Motor neuron (in vitro differentiated cells): ENCODE measurements around the gene SAMD15. TPM values are rescaled to one million over a fixed set of nuclear protein-coding genes. Genes with fewer than 3 reads are reported as not detected.
A peak's percentile ranks its signal among the peaks of the same experiment; 100 is the strongest.
"Not testable (repeated sequence)": the region's sequence is repeated elsewhere in the genome, so short reads cannot be mapped to it uniquely, and the experiment has no call there.

ENCODE experiments used
- ATAC-seq, 8 experiments: fragments of 200-7000 bp; cut with Tn5 transposase; replicated peaks in 6 of 8; 2 replicates each; pipeline ENCODE4 v1.8.0; 2021; ENCODE audit warnings: mild to moderate bottlenecking in 8 of 8, moderate library complexity in 8 of 8
- H3K27ac ChIP-seq, 2 donors: fragments of 250-450 bp; sonication (Bioruptor Pico); 2 replicates each; pipeline ENCODE4 v1.9.0; 2021; ENCODE audit warnings: antibody characterized with exemption in 2 of 2, mild to moderate bottlenecking in 2 of 2, moderate library complexity in 1 of 2
- H3K4me1 ChIP-seq, 2 donors: fragments of 250-450 bp; sonication (Bioruptor Pico); replicated peaks in 1 of 2; 2 replicates each; pipeline ENCODE4 v1.6.1; 2021; ENCODE audit warnings: antibody characterized with exemption in 2 of 2, mild to moderate bottlenecking in 2 of 2, moderate library complexity in 1 of 2
- H3K4me3 ChIP-seq, 5 donors: fragments of 250-450 bp; sonication (Bioruptor Pico); 2 replicates each; pipeline ENCODE4 v1.9.0; 2021; ENCODE audit warnings: antibody characterized with exemption in 5 of 5, mild to moderate bottlenecking in 5 of 5, moderate library complexity in 4 of 5
- WGBS, 10 experiments: fragments of 450-650 bp; shearing (Covaris generic); methylation state at CpG; one replicate each; pipeline ENCODE4 v1.0.0; 2022; 5-methylcytosine and 5-hydroxymethylcytosine counted together
- in situ Hi-C, 9 experiments: fragments of 400-800 bp; cut with MboI; loops; one replicate each; pipeline ENCODE4 v1.15.0; 2021; ENCODE audit warnings: low sequenced_read_pairs in 9 of 9, low pct_unique_long_range_greater_than_20kb in 2 of 9; ENCODE audit not compliant: unreplicated experiment in 9 of 9
- total RNA-seq, 8 experiments: library from RNA; unstranded; fragments of 300-600 nt; gene quantifications; 2 replicates each; pipeline versions ENCODE4 v1.2.3 to v1.2.4, GENCODE V29; 2022

SAMD15 gene
- 10 to 100 TPM in 1 of 8 experiments, 1 to 10 TPM in 7; 1.2 to 12.8 (median 3.4) TPM for total RNA-seq

DNA sequence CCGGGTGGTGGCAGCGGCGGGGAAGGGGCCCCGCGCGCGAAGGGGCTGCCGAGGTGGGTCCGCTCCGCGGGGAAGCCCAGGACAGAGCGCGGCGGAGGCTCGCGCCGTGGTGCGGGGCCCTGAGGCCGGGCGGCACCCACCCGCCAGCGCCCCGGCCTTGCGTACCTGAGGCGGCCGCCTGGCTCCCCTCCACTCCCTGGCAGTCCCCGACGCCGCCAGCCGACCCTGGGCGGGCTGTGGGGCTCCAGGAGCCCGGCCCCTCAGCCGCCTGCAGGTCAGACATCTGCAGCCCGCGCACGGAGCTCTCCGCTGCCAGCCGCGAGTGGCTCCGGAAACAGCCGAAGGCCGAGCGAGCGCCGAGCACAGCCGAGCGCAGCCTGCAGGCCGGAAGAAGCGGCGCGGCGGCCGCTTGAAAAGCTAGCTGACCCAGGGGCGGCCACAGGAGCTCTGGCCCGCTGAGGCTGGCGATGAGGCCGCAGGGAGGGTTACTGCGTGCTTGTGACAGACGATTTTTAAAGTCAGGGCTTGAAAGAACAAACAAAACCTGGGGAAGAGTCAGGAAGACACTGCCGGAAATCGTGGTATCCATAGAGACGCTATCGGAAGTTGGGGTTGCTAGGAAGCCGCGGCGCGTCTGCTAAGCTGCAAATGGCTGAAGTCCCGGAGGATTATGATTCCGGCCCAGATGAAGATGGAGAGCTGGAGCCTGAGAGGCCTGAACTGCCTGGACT lies at the start of gene SAMD15, which contains the start of gene TMED8:
Gene SAMD15, plus strand, starts transcription at position 609 of the 731 bp plus-strand sequence. Its CDS starts 40 bp downstream, at position 649.
Gene TMED8, minus strand, starts transcription at position 324 of the 731 bp plus-strand sequence. Its CDS starts 41 bp downstream, at position 283.
- Histone ChIP-seq H3K27ac (peak within 1 kb of the TSS; percentile 83), H3K4me3 (peak within 1 kb of the TSS; percentile 84 to 96 (median 91)), H3K4me1 (peaks cover 11 to 20% of the 10 kb centered on the region in 2 donors)
- in situ Hi-C loops, result no loop called here
- WGBS, 10 experiments, result 0 to 5% (median 0%) methylated on average over 1 to 20 of the region's 69 CpGs; no CpG with 5 or more reads in 1 of the 10 experiments
- peak; percentile 95 to 99 (median 97) for ATAC-seq

DNA sequence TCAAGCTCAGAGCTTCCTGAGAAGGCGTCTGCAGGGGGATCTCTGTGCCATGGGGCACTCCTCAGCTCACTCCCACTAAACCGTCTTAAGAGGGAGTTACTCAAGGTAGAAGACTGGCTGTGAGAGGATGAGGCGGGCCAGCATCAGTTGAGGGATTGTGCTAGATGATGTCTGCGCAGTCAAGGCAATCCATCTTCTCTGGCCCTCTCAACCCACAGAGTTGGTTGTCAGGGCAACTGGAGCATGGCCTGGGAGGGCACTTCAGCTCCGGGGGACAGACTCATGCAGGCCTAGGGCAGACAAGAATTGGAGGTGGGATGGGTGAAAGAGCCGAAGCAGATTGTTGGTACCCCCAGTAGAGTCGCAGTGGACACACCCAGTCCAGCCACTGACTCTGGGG lies 47.3 kb upstream of the SAMD15 start:
- 0 to 100% (median 80%) methylated on average over 1 to 3 of the region's 7 CpGs; no CpG with 5 or more reads in 1 of the 10 experiments for WGBS, 10 experiments
- Histone ChIP-seq H3K4me3 (no peak overlapping the region), H3K4me1 (peaks cover 12 to 16% of the 10 kb centered on the region in 2 donors), H3K27ac (peak overlapping the region; percentile 7 to 34)
- ATAC-seq, result peak in 5 of 8 experiments; percentile 79 to 87 (median 80)
- in situ Hi-C loops, result no loop called here

DNA sequence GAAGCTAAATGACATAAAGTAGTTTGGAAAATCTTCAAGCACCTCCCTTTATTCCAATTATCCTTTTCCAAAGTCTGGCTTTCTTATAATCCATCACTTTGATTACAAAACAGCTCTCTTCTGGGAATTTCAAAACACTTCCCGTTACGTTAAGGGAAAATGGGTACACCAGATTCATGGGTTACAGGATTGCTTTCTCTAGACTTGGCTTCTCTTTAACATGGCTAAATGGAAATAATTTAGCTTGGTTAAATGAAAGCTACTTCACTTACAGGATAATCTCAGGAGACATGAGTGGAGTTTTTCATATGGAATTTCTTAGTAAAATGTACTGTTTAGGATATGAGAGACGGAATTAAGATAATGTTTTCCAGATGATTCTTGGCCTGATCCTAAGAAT lies 41.6 kb upstream of the SAMD15 start:
- 60 to 100% (median 93%) methylated on average over 1 to 3 of the region's 3 CpGs; no CpG with 5 or more reads in 1 of the 10 experiments for WGBS, 10 experiments
- no peak for ATAC-seq
- Histone ChIP-seq H3K4me3 (no peak overlapping the region), H3K4me1 (no peaks in the 10 kb centered on the region), H3K27ac (no peak overlapping the region)
- in situ Hi-C loops, result no loop called here

DNA sequence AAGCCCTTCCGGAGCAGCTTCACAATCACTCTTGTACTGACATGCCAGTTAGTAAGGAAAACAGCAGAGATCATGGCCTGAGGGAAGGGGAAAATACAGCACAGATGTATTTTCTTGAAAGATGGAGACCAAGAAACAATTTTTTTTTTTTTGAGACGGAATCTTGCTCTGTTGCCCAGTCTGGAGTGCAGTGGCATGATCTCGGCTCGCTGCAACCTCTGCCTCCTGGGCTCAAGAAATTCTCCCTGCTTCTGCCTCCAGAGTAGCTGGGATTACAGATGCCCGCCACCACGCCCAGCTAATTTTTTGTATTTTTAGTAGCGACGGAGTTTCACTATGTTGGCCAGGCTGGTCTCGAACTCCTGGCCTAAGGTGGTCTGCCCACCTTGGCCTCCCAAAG lies 39.9 kb upstream of the SAMD15 start:
- H3K27ac ChIP-seq, H3K4me3 ChIP-seq, in situ Hi-C loops, H3K4me1 ChIP-seq, ATAC-seq: not testable (repeated sequence)
- 89 to 100% (median 99%) methylated on average over 1 to 5 of the region's 9 CpGs; no CpG with 5 or more reads in 4 of the 10 experiments for WGBS, 10 experiments

GRCh38 chr14:77337880-77338279 lies 39.3 kb upstream of the SAMD15 start:
- Histone ChIP-seq H3K27ac (no peak overlapping the region), H3K4me3 (no peak overlapping the region), H3K4me1 (no peaks in the 10 kb centered on the region)
- 78 to 100% (median 89%) methylated on average over 1 to 3 of the region's 3 CpGs for WGBS, 10 experiments
- no peak for ATAC-seq
- in situ Hi-C loops, result no loop called here

GRCh38 chr14:77338302-77338701 lies 38.9 kb upstream of the SAMD15 start:
- no peak for ATAC-seq
- 60 to 100% (median 90%) methylated on average over 1 to 2 of the region's 2 CpGs; no CpG with 5 or more reads in 3 of the 10 experiments for WGBS, 10 experiments
- Histone ChIP-seq H3K27ac (no peak overlapping the region), H3K4me1 (no peaks in the 10 kb centered on the region), H3K4me3 (no peak overlapping the region)
- in situ Hi-C loops, result no loop called here

DNA sequence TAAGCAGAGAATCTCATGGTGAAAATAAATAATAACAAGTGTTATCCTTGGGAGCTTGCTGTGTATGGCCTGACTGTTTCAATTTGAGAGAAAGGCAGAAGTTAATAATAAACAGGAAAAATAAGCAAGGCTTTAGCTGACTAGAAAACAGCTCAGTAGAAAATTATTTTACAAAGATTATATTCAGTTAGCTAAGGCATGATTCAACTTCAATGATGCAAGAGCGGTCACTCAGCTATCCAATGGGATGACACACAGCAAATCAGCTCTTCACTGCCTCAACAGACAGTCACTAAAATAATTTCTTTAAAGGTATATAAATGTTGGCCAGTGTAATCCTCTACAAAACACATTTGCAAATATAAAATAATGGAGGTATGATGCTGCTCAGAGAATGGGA lies 37.8 kb upstream of the SAMD15 start:
- Histone ChIP-seq H3K4me1 (no peaks in the 10 kb centered on the region), H3K27ac (no peak overlapping the region), H3K4me3 (no peak overlapping the region)
- in situ Hi-C loops, result no loop called here
- 100% methylated on average over 1 of the region's 1 CpG; no CpG with 5 or more reads in 2 of the 10 experiments for WGBS, 10 experiments
- peak in 1 of 8 experiments; percentile 41 for ATAC-seq

GRCh38 chr14:77340389-77340788 lies 36.8 kb upstream of the SAMD15 start:
- in situ Hi-C loops, result no loop called here
- ATAC-seq, result no peak
- Histone ChIP-seq H3K27ac (no peak overlapping the region), H3K4me3 (no peak overlapping the region), H3K4me1 (no peaks in the 10 kb centered on the region)
- 48 to 100% (median 90%) methylated on average over 1 to 4 of the region's 4 CpGs; no CpG with 5 or more reads in 3 of the 10 experiments for WGBS, 10 experiments

GRCh38 chr14:77342726-77343397 lies 34.3 kb upstream of the SAMD15 start:
- H3K4me1 ChIP-seq, result no peaks in the 10 kb centered on the region
- H3K27ac ChIP-seq, result no peak overlapping the region
- in situ Hi-C loops, result no loop called here
- WGBS, 10 experiments, result 82 to 100% (median 92%) methylated on average over 1 to 8 of the region's 10 CpGs; no CpG with 5 or more reads in 1 of the 10 experiments
- no peak overlapping the region for H3K4me3 ChIP-seq
- ATAC-seq, result peak in 3 of 8 experiments; percentile 22 to 46 (median 25)

GRCh38 chr14:77343662-77344061 lies 33.5 kb upstream of the SAMD15 start:
- Histone ChIP-seq H3K27ac (no peak overlapping the region), H3K4me1 (no peaks in the 10 kb centered on the region), H3K4me3 (no peak overlapping the region)
- peak in 3 of 8 experiments; percentile 81 to 88 (median 86) for ATAC-seq
- 0 to 93% (median 41%) methylated on average over 1 to 2 of the region's 2 CpGs; no CpG with 5 or more reads in 1 of the 10 experiments for WGBS, 10 experiments
- in situ Hi-C loops, result no loop called here

DNA sequence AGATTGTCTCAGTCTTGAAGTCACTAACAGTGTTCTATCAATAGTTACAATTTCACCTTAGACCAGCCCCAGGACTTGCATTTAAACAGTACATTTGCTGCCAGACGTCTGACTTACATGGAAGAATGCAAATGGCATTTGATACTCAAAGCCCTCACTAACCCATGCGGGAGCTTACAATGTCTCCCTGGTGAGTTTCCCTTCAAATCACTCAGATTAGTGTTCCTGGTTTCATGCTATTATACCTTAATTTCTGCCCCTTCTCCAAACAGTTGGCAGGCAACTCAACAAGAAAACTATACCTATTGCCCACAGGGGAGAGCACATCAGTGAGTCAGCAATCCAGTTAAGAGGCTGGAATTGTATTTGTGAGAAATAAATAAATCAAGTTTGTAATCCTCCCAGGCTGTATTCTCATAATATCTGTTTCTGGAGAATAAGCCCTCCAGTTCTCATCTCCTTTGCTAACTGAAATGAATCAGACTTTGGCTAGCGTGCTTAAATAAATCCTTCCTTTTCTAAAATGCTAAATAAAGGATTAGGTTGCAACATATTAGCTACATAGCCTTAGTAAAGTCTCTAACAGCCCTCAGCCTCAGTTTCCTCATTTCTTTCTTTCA lies 32.7 kb upstream of the SAMD15 start:
- in situ Hi-C loops, result no loop called here
- peak in 5 of 8 experiments; percentile 16 to 80 (median 40) for ATAC-seq
- no peaks in the 10 kb centered on the region for H3K4me1 ChIP-seq
- H3K27ac ChIP-seq, result no peak overlapping the region
- WGBS, 10 experiments, result 0 to 100% (median 75%) methylated on average over 1 to 3 of the region's 3 CpGs; no CpG with 5 or more reads in 1 of the 10 experiments
- no peak overlapping the region for H3K4me3 ChIP-seq

DNA sequence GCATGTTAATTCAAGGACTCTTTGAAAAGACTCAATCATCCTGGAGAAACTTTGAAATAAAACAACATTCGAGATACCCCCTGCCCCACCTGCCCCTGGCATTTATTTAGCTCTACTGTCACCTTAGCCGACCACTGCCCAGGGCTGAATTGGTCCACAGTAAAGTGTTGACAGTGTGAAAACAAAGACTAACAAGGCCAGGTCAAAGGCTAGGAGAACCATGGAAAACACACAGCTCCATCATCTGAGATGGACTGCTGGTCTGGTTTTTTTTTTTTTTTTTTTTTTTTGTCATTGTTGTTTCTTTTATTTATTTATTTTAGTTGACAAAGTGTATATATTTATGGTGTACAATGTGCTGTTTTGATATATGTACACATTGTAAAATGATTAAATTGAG lies 30.7 kb upstream of the SAMD15 start:
- Histone ChIP-seq H3K27ac (no peak overlapping the region), H3K4me1 (no peaks in the 10 kb centered on the region), H3K4me3 (no peak overlapping the region)
- no peak for ATAC-seq
- WGBS, 10 experiments, result 88 to 100% (median 100%) methylated on average over 1 to 2 of the region's 2 CpGs; no CpG with 5 or more reads in 3 of the 10 experiments
- in situ Hi-C loops, result no loop called here

DNA sequence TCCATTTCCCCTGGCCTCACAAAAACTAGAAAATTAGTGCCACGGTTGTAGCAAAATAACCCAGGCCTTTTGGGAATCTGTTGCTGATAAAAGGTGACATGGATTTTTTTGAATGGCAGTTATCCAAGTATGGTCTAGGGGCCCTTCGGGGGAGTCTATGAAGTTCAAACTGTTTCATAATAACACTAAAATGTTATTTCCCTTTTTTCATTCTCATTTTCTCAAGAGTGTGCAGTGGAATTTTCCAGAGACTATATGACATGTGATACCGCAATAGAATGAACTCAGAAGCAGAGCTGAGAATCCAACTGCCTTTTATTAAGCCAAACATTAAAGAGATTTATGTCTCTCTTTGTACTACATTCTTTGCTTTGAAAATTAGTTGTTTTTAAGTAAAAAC lies 29.4 kb upstream of the SAMD15 start:
- H3K4me1 ChIP-seq, result no peaks in the 10 kb centered on the region
- WGBS, 10 experiments, result 20 to 100% (median 93%) methylated on average over 1 to 3 of the region's 3 CpGs
- in situ Hi-C loops, result no loop called here
- H3K4me3 ChIP-seq, result no peak overlapping the region
- H3K27ac ChIP-seq, result no peak overlapping the region
- ATAC-seq, result no peak
